Measurements from ENCODE around the gene PPFIA2. TPM values are rescaled to one million over a fixed set of nuclear protein-coding genes. Genes with fewer than 3 reads are reported as not detected.

The PPFIA2 gene
- not detected in 2 replicates for total RNA-seq (2021)
- percentile 2 among the genes with signal in this experiment for Bru-seq, nascent RNA
- percentile 1 among the genes with signal in this experiment for BruChase-seq, experiment 1, labeled RNA remaining after a 2-hour chase
- BruChase-seq, experiment 2, labeled RNA remaining after a 6-hour chase = percentile 1 among the genes with signal in this experiment
- long read RNA-seq = 0 reads

DNA sequence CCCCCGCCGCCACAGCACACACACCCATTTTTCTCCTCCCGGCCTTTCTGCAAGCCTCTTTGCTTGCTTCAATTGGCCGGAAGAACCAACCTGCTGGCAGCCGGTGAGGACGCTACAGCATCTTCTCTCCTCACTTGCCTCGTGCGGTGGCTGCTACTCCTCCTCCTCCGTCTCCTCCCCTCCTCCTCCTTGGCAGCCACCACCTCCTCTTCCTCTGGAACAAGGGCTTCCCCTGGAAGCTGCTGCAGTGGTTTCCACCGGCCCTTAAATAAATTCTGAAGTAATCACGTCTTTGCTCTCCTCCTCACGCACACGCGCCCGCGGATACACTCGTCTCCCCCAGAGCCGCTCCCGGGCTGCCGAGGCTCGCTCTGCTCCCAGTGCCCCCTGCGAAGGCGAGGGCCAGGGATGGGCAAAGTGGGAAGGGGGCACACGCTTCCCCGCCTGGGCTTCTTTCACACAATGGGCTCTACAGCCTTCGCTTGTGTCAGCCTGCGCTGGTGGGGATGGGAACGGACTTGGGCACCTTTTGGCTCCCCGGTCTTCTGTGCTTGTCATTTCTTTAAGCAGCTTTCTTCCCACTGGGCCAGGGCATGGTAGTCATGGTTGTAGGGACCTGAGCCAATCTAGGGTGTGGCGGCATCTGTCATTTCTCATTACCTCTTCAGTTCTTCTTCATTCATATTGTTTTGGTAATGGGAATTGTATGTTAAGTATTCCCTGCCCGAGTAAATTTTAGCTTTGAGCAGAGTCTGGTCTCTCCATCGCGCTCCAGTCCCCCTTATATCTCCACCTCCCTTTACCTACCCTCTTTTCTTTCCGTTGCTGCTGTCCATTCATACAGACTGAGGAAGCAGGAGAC, at the start of gene PPFIA2:
Gene PPFIA2, minus strand, starts transcription at position 161 of the 862 bp plus-strand sequence.
- Histone ChIP-seq H3K9me2 (ENCODE audit: insufficient read depth) (no peaks in the 10 kb centered on the region), H3K36me3 (ENCODE audit: low read depth) (no peaks in the 10 kb centered on the region), H3K4me2 (peak within 1 kb of the TSS; percentile 71), H3K79me2 (ENCODE audit: low read depth) (no peaks in the 10 kb centered on the region), H3K27ac (no peak within 1 kb of the TSS), H4K20me1 (ENCODE audit: insufficient read depth) (no peaks in the 10 kb centered on the region), H3K4me3 (peak within 1 kb of the TSS; percentile 49; the same call in 1 of the 2 replicates), H3K4me1 (replicated peaks; ENCODE audit: insufficient read depth) (no peaks in the 10 kb centered on the region), H3F3A (ENCODE audit: insufficient read depth, low read depth) (no peaks in the 10 kb centered on the region), H3K27me3 (ENCODE audit: insufficient read depth, low read depth) (peaks cover 26% of the 10 kb centered on the region), H2AFZ (peak within 1 kb of the TSS; percentile 59), H3K9me3 (ENCODE audit: insufficient read depth, low read depth) (no peaks in the 10 kb centered on the region)
- POLR2A ChIA-PET (ENCODE audit: unreplicated experiment) = no interaction called here
- TF ChIP-seq EZH2 (IDR thresholded peaks at IDR 0.05; ENCODE audit: low read depth) = no peak
- TF ChIP-seq, protein P1, sequence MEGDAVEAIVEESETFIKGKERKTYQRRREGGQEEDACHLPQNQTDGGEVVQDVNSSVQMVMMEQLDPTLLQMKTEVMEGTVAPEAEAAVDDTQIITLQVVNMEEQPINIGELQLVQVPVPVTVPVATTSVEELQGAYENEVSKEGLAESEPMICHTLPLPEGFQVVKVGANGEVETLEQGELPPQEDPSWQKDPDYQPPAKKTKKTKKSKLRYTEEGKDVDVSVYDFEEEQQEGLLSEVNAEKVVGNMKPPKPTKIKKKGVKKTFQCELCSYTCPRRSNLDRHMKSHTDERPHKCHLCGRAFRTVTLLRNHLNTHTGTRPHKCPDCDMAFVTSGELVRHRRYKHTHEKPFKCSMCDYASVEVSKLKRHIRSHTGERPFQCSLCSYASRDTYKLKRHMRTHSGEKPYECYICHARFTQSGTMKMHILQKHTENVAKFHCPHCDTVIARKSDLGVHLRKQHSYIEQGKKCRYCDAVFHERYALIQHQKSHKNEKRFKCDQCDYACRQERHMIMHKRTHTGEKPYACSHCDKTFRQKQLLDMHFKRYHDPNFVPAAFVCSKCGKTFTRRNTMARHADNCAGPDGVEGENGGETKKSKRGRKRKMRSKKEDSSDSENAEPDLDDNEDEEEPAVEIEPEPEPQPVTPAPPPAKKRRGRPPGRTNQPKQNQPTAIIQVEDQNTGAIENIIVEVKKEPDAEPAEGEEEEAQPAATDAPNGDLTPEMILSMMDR (conservative IDR thresholded peaks at IDR 0.05) = no peak
- peak in 1 of 2 experiments; percentile 2 for DNase-seq
- no TSS peak for BruUV-seq (replicated peaks)
- CTCF ChIA-PET = no interaction called here
- intact Hi-C loops (cut with micrococcal nuclease; ENCODE audit: unreplicated experiment) = no loop called here

DNA sequence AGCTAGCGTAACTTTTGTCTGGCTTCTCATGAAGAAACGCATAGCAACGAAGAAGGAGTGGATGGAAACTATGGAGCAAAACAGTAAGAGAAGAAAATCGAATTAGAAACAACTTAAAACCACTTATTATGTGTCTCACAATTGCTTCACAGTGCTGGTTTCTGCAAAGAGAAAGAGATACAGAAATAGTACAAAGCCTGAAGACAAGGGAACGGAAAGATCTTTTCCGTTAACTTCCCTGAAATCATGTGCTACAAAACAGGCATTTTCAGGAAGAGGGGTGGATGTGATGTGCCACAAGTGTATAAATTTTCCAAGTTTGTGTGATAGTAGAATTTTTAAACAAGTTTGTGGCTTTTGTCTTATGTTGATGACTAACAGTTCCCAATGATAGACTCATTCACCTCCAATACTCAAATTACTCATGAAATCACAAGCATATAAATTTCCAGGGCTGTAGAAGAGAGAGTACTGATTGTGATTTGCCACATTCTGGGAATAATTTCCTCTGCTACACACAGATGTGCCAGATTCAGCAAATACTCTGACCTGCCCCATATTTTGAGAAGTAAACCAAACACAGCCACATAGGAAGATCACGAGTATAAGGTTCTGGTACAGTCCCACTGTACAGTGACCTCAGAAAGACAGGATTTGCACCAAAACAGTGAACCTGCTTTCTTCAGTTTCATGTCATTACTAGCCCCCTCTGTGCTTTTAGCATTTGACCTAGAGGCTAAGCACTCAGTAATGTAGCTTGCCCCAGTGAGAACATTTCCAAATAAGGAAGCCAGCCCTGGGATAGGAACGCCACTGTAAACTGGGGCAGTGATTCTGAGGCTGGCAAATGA, 41.4 kb upstream of the PPFIA2 start:
- BruUV-seq (replicated peaks) = no TSS peak
- POLR2A ChIA-PET (ENCODE audit: unreplicated experiment) = no interaction called here
- no peaks in the 10 kb centered on the region for H3K79me2 ChIP-seq (ENCODE audit: low read depth)
- H3K27me3 ChIP-seq (ENCODE audit: insufficient read depth, low read depth) = no peaks in the 10 kb centered on the region
- no peaks in the 10 kb centered on the region for H3K4me1 ChIP-seq (replicated peaks; ENCODE audit: insufficient read depth)
- H3F3A ChIP-seq (ENCODE audit: insufficient read depth, low read depth) = no peaks in the 10 kb centered on the region
- intact Hi-C loops (cut with micrococcal nuclease; ENCODE audit: unreplicated experiment) = no loop called here
- H2AFZ ChIP-seq = no peak overlapping the region
- H3K36me3 ChIP-seq (ENCODE audit: low read depth) = no peaks in the 10 kb centered on the region
- CTCF ChIA-PET = no interaction called here
- H4K20me1 ChIP-seq (ENCODE audit: insufficient read depth) = no peaks in the 10 kb centered on the region
- TF ChIP-seq, protein P1 (conservative IDR thresholded peaks at IDR 0.05) = no peak
- TF ChIP-seq EZH2 (IDR thresholded peaks at IDR 0.05; ENCODE audit: low read depth) = no peak
- no peak overlapping the region for H3K4me3 ChIP-seq
- H3K9me2 ChIP-seq (ENCODE audit: insufficient read depth) = no peaks in the 10 kb centered on the region
- H3K27ac ChIP-seq = no peak overlapping the region
- H3K4me2 ChIP-seq = no peak overlapping the region
- H3K9me3 ChIP-seq (ENCODE audit: insufficient read depth, low read depth) = no peaks in the 10 kb centered on the region
- no peak for DNase-seq

DNA sequence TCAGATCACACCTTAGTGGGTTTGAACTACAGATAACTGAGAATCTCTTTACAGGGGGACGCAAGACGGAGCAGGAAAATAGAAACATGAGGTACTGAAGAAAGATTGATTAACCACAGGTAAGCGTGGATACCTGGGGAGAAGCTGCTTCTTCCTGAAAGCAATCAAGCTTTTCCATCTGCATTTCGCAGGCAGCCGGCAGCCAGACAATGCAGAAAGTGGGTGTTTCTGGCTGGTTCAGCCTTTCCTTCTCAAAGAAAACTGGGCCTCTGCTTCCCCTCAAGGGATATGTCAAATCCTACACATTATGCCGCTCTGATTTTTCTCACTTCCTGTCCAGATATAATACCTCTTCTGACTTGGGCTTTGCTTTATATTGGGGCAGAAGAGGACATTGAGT, 39.1 kb upstream of the PPFIA2 start:
- Histone ChIP-seq H3K79me2 (ENCODE audit: low read depth) (no peaks in the 10 kb centered on the region), H3K4me2 (no peak overlapping the region), H3K4me1 (replicated peaks; ENCODE audit: insufficient read depth) (no peaks in the 10 kb centered on the region), H3K27me3 (ENCODE audit: insufficient read depth, low read depth) (no peaks in the 10 kb centered on the region), H3K9me3 (ENCODE audit: insufficient read depth, low read depth) (no peaks in the 10 kb centered on the region), H3K36me3 (ENCODE audit: low read depth) (no peaks in the 10 kb centered on the region), H3K4me3 (no peak overlapping the region), H3K27ac (no peak overlapping the region), H3F3A (ENCODE audit: insufficient read depth, low read depth) (no peaks in the 10 kb centered on the region), H2AFZ (no peak overlapping the region), H4K20me1 (ENCODE audit: insufficient read depth) (no peaks in the 10 kb centered on the region), H3K9me2 (ENCODE audit: insufficient read depth) (no peaks in the 10 kb centered on the region)
- BruUV-seq (replicated peaks) = no TSS peak
- ChIA-PET POLR2A (ENCODE audit: unreplicated experiment) (no interaction called here), CTCF (interaction anchor here (0.5 kb wide), 1 partner anchor 119 kb away, joined by 3 read pairs; no protein-coding TSS in a partner anchor)
- intact Hi-C loops (cut with micrococcal nuclease; ENCODE audit: unreplicated experiment) = no loop called here
- no peak for TF ChIP-seq EZH2 (IDR thresholded peaks at IDR 0.05; ENCODE audit: low read depth)
- TF ChIP-seq, protein P1 (conservative IDR thresholded peaks at IDR 0.05) = no peak
- no peak for DNase-seq

All from PC-9 (cell line).